Measurements from ENCODE around the gene ECM2.
A peak's percentile ranks its signal among the peaks of the same experiment; 100 is the strongest.
"Not testable (repeated sequence)": the region's sequence is repeated elsewhere in the genome, so short reads cannot be mapped to it uniquely, and the experiment has no call there.

The ECM2 gene

DNA sequence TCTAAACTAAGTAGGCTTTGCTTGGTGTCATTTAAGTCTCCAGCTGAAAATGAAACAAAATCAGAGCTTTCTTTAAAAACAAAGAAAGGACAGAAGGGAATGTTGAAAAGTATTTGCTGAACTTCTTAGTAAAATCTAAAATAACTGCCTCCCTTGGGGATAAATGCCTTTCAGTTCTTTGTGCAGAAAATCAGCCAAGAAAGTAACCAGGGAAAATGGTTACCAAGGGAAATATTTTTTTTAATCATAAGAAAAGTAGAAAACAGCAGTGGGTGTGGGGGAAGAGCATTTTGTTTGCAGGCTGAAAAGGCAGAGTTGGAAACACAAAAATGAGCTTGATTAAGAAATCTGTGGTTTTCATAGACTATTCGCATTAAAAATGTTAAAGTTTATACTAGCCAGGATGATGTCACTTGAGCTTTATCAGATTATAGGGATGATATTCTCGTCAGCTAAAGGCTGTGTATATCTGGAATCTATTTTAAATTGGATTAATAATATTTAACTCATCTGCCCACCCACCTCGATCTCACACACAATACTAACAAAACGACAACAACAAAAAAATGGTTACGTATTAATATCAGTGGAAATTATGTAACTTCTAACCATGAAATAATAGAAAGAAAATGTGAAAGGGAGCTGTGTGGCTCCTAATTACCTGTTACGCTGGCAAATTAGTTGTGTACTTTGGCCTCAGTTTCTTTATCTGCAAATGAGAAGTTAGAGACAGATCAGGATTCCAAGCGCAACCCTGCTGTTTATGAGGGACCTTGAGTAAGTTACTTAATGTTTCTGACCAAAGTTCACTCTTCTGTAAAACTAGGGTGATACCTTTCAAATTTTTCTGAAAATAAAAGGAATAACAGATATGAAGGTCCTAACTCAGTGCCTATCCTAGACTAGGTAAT is at the start of gene ECM2:
Gene ECM2 (minus strand): TSS at position 51 of the 911 bp plus-strand sequence. CDS start 13,124 bp downstream, outside the sequence.
- peak within 1 kb of the TSS; percentile 54 for H3K4me2 ChIP-seq
- H3K27ac ChIP-seq: peak within 1 kb of the TSS; percentile 29
- no peaks in the 10 kb centered on the region for H3K36me3 ChIP-seq
- peaks cover 9% of the 10 kb centered on the region; the same call in 1 of the 2 replicates for H3K9me3 ChIP-seq
- H3K4me1 ChIP-seq: peaks cover 46% of the 10 kb centered on the region
- H3K4me3 ChIP-seq: no peak within 1 kb of the TSS; the same call in 1 of the 2 replicates
- no peak for TF ChIP-seq Cebpa-rat (IDR thresholded peaks at IDR 0.05)
- H4K20me1 ChIP-seq: no peaks in the 10 kb centered on the region
- no peaks in the 10 kb centered on the region for H3K27me3 ChIP-seq
- H3K9ac ChIP-seq: peak within 1 kb of the TSS; percentile 5; the same call in 1 of the 2 replicates

DNA sequence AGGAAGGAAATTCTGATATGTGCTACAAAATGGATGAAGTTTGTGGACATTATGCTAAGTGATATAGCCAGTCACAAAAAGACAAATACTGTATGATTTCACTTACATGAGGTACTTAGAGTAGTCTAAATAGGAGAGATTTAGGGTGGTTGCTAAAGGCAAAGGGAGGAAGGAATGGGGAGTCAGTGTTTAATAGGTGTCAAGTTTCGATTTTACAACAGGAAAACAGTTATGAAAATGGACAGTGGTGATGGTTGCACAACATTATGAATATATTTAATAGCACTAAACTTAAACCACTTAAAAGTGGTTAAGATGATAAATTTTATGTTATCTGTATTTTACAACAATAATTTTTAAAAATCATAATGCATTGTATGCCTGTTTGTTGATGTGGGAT is 40.4 kb upstream of the ECM2 start:
- no peak overlapping the region for H3K4me3 ChIP-seq
- TF ChIP-seq Cebpa-rat (IDR thresholded peaks at IDR 0.05): no peak
- H3K9ac ChIP-seq: no peak overlapping the region

DNA sequence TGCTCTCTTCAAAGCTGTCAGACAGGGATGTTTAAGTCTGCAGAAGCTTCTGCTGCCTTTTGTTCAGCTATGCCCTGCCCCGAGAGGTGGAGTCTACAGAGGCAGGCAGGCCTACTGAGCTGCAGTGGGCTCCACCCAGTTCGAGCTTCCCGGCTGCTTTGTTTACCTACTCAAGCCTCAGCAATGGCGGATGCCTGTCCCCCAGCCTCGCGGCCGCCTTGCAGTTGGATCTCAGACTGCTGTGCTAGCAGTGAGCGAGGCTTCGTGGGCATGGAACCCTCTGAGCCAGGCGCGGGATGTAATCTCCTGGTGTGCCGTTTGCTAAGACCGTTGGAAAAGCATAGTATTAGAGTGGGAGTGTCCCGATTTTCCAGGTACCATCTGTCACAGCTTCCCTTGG is 37.8 kb upstream of the ECM2 start:
- not testable (repeated sequence) for H3K4me3 ChIP-seq, H3K27ac ChIP-seq, H4K20me1 ChIP-seq, H3K4me2 ChIP-seq, H3K27me3 ChIP-seq, H3K4me1 ChIP-seq, H3K9me3 ChIP-seq, H3K9ac ChIP-seq, H3K36me3 ChIP-seq

More for the DNA sequence above, 40.4 kb upstream of the ECM2 start:
- Histone ChIP-seq H3K4me1 (no peaks in the 10 kb centered on the region), H3K4me2 (no peak overlapping the region), H3K27ac (no peak overlapping the region), H3K36me3 (no peaks in the 10 kb centered on the region), H4K20me1 (no peaks in the 10 kb centered on the region), H3K27me3 (no peaks in the 10 kb centered on the region), H3K9me3 (peaks cover 9% of the 10 kb centered on the region)

DNA sequence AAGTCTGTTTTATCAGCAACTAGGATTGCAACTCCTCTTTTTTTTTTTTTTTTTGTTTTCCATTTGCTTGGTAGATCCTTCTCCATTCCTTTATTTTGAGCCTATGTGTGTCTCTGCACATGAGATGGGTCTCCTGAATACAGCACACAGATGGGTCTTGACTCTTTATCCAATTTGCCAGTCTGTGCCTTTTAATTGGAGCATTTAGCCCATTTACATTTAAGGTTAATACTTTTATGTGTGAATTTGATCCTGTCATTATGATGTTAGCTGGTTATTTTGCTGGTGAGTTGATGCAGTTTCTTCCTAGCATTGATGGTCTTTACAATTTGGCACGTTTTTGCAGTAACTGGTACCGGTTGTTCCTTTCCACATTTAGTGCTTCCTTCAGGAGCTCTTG is 36.1 kb upstream of the ECM2 start:
- H3K9ac ChIP-seq, H3K27me3 ChIP-seq, H3K4me2 ChIP-seq, H3K4me1 ChIP-seq, H3K4me3 ChIP-seq, H4K20me1 ChIP-seq, H3K27ac ChIP-seq, H3K36me3 ChIP-seq: not testable (repeated sequence)
- peaks cover 14% of the 10 kb centered on the region for H3K9me3 ChIP-seq

DNA sequence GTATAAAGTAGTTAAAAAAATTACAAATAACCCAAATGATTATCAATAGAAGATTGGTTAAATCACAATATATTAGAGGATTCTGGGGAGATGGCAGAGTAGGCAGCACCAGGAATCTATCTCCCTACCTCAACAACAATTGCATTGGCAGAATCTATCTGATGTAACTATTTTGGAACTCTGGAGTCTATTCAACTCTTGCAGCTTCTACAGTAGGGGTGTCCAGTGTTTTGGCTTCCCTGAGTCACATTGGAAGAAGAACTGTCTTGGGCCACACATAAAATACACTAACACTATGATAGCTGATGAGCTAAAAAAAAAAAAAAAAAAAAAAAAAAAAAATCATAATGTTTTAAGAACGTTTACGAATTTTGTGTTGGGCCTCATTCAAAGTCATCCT is 29.2 kb upstream of the ECM2 start:
- Histone ChIP-seq H3K27ac (no peak overlapping the region), H3K4me1 (no peaks in the 10 kb centered on the region), H3K4me3 (no peak overlapping the region), H4K20me1 (no peaks in the 10 kb centered on the region), H3K4me2 (no peak overlapping the region), H3K9ac (no peak overlapping the region), H3K9me3 (peaks cover 10% of the 10 kb centered on the region), H3K27me3 (no peaks in the 10 kb centered on the region), H3K36me3 (no peaks in the 10 kb centered on the region; the same call in 1 of the 2 replicates)
- TF ChIP-seq Cebpa-rat (IDR thresholded peaks at IDR 0.05): no peak

DNA sequence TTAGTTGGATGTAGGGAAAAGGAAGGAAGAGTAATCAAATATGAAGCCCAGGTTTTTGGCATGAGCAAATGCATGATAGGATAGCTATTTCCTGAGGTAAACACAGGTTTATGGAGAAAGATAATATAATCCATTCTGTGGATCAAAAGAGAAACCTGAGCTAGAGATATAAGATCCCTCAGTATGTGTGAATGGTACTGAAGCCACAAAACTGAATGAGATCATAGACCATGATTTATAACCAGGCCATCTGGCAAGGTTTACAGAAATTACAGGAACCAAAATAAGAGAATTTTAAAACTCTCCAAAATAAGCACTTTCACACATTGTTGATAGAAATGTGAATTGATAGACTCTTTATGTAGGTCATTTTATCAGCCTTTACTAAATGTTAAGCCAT is 28.7 kb upstream of the ECM2 start:
- H3K36me3 ChIP-seq: no peaks in the 10 kb centered on the region; the same call in 1 of the 2 replicates
- H3K27me3 ChIP-seq: no peaks in the 10 kb centered on the region
- no peak overlapping the region for H3K4me3 ChIP-seq
- H3K9ac ChIP-seq: no peak overlapping the region
- H3K27ac ChIP-seq: no peak overlapping the region
- H3K4me2 ChIP-seq: no peak overlapping the region
- peaks cover 10% of the 10 kb centered on the region for H3K9me3 ChIP-seq
- H3K4me1 ChIP-seq: no peaks in the 10 kb centered on the region
- no peak for TF ChIP-seq Cebpa-rat (IDR thresholded peaks at IDR 0.05)
- no peaks in the 10 kb centered on the region for H4K20me1 ChIP-seq

DNA sequence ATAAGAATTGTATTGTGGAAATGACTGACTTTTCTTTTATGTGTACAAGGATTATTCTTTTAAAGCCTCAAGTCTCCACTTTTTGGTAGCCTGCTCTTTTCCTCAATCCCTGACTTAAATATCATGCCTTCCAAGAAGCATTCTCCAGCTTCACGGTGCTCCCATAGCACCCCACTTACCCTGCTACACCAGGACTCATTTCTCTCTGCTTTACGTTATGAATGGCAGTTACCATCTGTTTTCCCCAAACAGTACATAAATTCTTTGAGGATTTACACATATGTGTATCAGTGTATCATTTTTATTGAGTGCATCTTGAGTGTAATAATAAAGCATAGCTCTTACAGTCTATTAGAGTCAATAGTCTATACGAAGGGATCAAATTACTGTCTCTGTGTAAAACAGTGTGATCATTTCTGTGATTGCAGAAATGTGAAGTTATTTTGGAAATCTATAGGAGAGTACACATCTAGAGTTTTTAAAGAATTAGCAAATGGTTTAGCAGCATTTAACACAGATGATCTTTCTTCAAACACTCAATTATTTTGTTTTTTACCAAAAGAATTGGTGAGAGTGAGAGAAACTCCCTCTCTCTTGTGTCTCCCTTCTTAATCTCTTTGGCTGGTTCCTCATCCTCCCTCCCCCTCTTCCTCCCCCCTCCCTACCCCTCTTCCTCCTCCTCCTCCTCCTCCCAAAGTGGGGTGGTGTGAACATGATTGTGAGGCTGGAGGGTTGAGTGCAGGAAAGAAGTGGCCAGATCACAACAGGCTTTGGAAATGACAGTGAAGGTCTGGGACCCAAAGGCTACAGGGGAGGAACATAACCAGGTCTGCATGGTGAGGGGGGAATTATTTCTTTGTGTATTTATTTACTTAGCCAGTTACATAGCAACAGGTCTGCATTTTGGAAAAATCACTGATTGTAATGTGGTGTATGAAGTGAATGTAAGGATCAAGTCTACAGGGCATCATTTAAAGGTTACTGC is 27.6 kb upstream of the ECM2 start:
- H3K9me3 ChIP-seq: peaks cover 10% of the 10 kb centered on the region
- H3K9ac ChIP-seq: no peak overlapping the region
- H3K36me3 ChIP-seq: no peaks in the 10 kb centered on the region; the same call in 1 of the 2 replicates
- no peak for TF ChIP-seq Cebpa-rat (IDR thresholded peaks at IDR 0.05)
- H3K4me1 ChIP-seq: no peaks in the 10 kb centered on the region
- H3K4me3 ChIP-seq: no peak overlapping the region
- no peaks in the 10 kb centered on the region for H3K27me3 ChIP-seq
- H3K4me2 ChIP-seq: no peak overlapping the region
- H3K27ac ChIP-seq: no peak overlapping the region
- no peaks in the 10 kb centered on the region for H4K20me1 ChIP-seq

DNA sequence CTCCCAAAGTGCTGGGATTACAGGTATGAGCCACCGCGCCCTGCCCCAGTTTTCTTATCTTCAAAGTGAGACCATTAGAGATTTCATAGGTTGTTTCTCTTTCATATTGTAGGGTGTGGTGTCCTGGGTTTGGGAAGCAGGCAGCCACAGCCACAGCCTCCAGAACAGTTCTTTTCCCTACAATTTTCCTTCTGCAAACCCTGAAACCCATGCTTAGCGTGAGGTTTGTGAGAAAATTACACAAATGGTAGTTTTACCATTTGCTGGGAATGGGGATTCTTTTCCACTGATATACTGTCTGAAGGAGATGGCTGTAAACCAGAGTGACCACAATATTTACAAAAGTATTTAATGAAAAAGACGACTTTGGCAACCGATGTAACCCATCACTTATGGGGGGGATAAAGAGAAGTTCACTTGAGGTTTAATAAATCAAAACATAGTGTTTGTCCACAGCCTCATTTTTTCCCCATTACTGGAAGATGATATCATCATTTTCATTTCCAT is 26.7 kb upstream of the ECM2 start:
- no peak overlapping the region for H3K9ac ChIP-seq
- no peak for TF ChIP-seq Cebpa-rat (IDR thresholded peaks at IDR 0.05)
- H3K27me3 ChIP-seq: no peaks in the 10 kb centered on the region
- H4K20me1 ChIP-seq: no peaks in the 10 kb centered on the region
- H3K27ac ChIP-seq: no peak overlapping the region
- no peak overlapping the region for H3K4me3 ChIP-seq
- no peaks in the 10 kb centered on the region for H3K4me1 ChIP-seq
- no peak overlapping the region for H3K4me2 ChIP-seq
- H3K9me3 ChIP-seq: peaks cover 6% of the 10 kb centered on the region; the same call in 1 of the 2 replicates
- H3K36me3 ChIP-seq: no peaks in the 10 kb centered on the region; the same call in 1 of the 2 replicates

DNA sequence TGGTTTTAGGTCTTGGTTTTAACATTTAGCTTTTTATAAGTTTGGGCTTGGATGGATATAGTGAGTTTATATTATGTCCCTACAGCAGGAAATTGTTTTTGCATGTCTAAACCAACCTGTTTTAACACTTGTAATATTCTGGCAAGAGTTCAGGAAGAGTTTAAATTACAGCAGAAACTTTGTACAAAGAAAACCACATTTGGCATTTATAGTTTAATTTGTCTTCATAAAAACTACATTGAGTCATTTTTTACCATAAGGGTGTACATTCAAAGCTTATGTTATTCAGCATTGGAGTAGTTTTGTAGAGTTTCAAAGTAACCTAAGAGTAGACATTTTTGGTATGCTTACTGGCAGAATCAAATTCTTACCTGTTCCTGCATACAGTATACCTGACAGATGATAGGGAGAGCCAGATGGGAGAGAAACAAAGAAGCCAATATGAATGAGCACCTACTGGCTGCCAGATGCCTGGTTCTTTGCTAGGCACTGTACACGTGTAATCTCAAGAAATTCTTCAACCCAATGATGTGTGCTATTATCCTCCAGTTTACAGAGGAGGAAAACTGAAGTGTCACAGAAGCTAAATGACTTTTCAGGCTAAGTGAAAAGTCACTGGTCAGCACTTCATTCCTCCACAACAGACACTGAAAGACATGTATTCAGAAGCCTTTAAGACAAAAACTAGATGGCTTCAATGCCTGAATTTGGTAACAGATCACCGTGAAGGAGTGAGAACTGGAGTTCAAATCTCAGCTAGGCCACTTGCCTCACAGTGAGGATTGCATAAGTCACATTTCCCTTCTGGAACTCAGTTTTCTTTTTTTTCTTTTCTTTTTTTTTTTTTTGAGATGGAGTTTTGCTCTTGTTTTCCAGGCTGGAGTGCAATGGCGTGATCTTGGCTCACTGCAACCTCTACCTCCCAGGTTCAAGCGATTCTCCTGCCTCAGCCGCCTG is 25.9 kb upstream of the ECM2 start:
- peaks cover 3% of the 10 kb centered on the region; the same call in 1 of the 2 replicates for H3K9me3 ChIP-seq
- H3K4me1 ChIP-seq: no peaks in the 10 kb centered on the region

More for the DNA sequence above, 25.9 kb upstream of the ECM2 start:
- no peak overlapping the region for H3K4me3 ChIP-seq
- H4K20me1 ChIP-seq: no peaks in the 10 kb centered on the region
- H3K9ac ChIP-seq: no peak overlapping the region
- no peaks in the 10 kb centered on the region; the same call in 1 of the 2 replicates for H3K36me3 ChIP-seq
- H3K27ac ChIP-seq: no peak overlapping the region
- no peak for TF ChIP-seq Cebpa-rat (IDR thresholded peaks at IDR 0.05)
- H3K4me2 ChIP-seq: no peak overlapping the region
- no peaks in the 10 kb centered on the region for H3K27me3 ChIP-seq

Measured in BLaER1 (cell line).